Superior temporal gyrus (tissue), 1 donor: ENCODE measurements around the gene PLEKHJ1.
A peak's percentile ranks its signal among the peaks of the same experiment; 100 is the strongest.

Experiments
- DNase-seq: peaks from one replicate; pipeline ENCODE4 v3.0.0-alpha.2; 2016; ENCODE audit errors: extremely low spot score

PLEKHJ1 gene

GRCh38 chr19:2198317-2198716 is 37.8 kb downstream of the PLEKHJ1 start:
- no peak for DNase-seq

DNA sequence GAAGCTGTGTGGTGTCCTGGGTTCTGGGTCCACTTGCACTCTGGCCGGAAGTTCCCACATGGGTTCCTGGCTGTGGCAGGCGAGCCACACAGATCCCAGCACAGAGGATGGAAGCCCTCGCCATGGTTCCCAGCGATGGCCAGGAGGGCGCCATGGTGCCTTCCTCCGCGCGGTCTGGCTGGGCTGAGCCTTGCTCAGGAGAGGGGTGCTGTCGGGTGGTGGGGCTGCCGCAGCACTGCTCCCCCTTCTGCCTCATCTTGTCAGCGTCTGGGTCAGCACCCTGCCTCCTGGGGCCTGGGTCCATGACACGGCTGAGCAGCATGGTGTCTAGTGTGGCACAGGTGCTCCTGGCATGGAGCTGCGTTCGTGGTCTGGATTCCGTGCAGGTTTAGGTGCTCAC is 38.9 kb downstream of the PLEKHJ1 start:
- DNase-seq: no peak

DNA sequence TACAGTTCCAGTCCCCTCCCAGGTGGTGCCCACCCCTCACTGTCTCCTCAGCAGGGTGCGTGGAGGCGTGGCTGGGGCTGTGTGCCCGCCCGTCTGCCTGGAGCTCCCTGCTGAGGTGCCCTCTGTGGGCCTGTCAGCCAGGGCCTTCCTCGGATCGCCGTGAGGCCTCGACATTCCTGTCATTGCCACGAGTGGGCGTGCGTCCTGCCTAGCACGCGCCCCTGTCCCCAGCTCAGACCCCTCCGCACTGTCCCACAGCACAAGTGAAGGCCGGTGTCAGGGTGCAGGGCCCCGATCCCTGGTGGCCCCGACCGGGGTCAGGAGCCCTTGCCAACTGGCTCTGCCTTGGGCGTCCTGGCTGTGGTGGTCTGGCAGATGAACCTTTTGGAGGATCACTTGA is 40.2 kb downstream of the PLEKHJ1 start:
- no peak for DNase-seq

- DNase-seq: no peak
Measured at GRCh38 chr19:2195361-2195760, 40.8 kb downstream of the PLEKHJ1 start.

DNA sequence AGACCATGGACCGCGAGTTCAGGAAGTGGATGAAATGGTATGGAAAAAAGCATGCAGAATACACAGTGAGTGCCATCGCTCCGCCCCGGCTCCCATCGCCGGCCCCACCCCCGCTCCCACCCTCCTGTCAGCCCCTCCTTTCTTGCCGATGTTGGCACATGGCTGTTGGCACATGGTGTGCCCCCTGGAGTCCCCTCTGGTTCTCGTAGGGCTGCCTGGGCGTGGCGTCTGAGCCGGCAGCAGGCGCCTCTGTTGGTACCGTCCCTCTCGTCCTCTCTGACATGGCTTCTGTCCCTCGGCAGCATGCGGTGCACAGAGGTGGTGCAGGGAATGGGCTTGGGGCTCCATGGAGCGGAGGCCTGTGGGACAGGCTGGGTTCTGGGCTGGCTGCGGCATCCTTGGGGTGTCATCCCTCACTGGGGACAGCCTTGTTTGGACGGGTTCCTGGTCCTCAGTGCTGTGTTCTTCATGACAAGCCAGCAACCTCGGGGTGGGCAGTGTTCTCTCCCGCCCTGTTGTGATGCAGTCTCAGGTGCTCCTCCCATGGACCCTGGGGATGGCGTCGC is 41.5 kb downstream of the PLEKHJ1 start:
- no peak for DNase-seq

GRCh38 chr19:2193807-2194206 is 42.3 kb downstream of the PLEKHJ1 start:
- no peak for DNase-seq

DNA sequence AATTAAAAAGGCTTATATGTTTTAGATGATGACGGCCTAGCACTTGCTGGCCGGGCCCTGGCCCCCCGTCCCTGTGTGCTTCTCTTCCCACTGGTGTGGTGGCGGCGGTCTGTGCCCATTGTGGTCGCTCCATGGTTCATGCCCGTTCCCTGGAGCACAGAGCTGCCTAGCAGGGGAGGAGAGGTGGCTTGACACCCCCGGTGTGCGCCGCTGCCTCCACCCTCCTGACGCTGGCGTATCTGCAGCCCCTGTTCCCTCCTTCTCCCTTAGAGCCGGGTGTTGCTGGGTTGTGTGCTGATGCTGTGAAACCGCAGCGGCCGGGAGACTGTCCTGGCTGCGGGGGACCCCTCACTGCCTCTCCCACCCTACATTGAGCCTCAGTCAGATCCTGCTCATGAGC is 43.3 kb downstream of the PLEKHJ1 start:
- no peak for DNase-seq

DNA sequence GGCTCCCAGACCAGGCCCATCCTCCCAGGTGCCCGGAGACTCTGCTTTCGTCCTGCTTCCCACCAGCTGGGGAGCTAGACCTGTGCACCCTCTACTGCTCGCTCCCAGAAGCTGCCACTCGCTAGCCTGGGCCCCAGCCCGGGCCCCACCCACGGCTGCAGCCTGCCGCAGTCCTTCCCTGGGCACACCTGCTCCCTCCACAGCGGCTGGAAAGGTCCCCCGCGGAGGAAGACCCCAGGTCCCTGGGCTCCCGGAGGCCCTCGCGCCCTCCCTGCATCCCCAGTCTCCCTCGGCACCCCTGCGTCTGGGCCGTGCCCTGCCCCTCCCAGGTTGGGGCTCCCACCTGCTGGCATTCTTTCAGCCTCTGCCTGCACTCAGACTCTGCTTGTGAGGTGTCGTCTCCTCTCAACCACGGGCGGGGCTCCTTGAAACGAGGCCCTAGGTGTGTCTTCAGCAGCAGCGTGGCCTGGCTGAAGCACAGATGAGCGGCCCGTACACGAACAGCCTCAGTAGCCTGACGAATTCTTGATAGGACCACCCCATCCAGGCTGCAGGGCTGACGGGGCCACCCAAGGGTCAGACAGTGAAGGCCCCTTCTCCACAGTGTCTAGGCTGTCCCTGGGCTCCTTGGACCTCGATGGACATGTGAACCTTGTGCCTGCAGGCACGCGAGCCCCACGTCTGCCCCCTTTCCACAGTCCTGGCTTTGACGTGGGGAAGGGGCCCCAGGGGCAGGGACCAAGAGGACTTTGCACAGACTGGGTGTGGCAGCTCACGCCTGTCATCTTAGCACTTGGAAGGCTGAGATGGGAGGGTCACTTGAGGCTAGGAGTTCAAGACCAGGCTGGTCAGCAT is 44.4 kb downstream of the PLEKHJ1 start:
- no peak for DNase-seq

- DNase-seq: no peak
Measured at GRCh38 chr19:2190848-2191455, 45.2 kb downstream of the PLEKHJ1 start.

DNA sequence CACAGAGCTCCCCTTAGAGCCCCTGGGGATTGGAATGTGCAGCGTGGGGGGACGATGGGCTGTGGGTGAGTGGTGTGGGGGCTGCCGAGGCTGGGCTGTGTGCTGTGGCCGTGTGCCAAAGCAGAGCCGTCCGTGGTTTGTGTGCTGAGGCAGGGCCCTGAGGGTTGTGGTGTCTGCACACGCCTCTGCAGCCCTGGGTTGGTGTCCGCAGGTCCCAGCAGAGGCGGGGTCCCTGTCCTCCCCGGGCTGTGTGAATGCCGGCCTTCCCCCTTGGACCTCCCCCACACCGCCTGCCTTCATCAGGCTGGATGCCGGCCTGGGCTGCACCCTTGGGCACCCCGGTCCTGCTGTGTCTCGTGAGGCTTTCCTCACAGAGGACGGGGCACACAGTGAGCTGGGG is 46.2 kb downstream of the PLEKHJ1 start:
- DNase-seq: no peak

DNA sequence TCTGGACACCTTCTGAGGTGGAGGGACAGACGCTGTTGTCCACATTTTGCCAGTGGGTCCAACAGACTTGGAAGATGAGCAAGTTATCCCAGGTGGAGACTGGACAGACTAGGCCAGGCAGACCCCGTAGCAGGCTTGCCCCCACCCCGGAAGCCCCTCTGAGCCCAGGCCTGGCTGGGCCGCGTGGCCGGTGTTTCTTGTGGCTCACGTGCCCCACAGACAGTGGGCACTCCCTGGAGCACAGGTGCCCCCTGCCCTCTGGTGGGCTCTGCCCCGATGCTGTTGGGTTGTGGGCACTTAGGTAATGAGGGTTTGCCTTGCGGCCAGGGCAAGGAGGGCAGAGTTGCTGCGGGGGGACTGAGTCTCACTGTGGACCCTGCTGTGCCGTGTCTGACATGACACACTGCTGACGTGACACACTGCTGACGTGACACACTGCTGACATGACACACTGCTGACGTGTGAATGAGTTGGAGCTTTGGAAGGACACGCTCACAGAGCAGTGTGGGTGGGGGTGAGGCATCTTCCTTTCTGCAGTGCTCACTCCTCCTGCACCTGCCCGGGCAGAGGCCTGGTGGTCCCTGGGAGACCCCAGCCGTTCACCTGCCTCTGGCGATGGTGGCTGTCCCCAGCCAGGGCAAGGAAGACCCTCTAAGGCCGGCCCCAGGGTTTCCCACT is 47.3 kb downstream of the PLEKHJ1 start:
- DNase-seq: no peak

GRCh38 chr19:2187159-2187558 is 49.0 kb downstream of the PLEKHJ1 start:
- no peak for DNase-seq

DNA sequence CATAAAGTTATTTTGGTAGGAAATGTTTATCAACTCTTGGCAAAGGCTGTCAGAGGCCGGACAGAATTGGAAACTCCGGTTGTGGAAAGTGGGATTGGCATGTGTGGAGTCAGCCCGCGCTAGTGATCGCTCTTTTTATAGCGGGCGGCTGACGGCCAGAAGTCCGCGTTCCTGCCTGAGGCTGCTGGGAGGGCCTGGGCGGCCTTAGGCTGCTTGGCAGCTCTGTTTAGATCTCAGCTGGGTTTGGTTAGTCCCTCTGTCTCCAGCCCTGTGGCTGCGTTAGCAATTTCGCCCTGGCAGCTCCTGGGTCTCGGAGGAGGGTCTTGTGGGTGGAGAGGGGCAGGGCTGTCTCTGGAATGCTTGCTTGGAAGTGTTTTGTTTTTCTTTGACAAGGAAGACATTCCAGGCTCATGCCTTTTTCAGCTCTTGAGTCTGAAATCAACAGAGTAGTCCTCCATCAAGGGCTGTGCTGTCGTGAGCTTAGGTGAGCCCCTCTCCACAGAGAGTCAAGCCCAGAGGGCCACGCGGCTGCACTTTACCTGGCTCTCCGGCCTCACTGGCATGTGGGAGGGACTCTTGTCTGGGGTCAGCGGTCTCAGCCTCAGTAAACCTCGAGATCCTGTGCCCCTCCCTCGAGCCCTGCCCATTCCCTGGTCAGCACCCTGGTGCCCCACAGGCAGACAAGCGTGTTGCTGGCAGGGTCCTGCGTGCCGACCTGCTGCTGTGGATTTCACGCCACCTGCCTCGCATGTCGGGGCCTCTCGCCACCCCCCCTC is 49.9 kb downstream of the PLEKHJ1 start:
- peak; percentile 60 for DNase-seq

DNA sequence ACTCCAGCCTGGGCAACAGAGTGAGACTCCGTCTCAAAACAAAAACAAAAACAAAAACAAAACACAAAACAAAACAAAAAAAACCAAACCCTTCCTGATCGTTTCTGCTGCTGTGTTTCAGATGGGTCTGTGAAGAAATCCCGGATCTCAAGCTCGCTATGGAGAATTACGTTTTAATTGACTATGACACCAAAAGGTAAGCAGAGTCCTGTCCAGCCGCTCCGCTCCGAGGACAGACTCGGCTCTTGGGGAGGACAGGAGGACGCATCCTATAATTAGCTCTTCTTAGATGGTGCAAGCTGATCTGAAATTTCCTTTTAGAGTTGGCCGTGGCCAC is 50.4 kb downstream of the PLEKHJ1 start:
- no peak for DNase-seq

- DNase-seq: no peak
Measured at GRCh38 chr19:2184422-2184975, 51.6 kb downstream of the PLEKHJ1 start.
